GM23338 (cell line): Measurements from ENCODE around the gene PIAS1. TPM values are rescaled to one million over a fixed set of nuclear protein-coding genes. Genes with fewer than 3 reads are reported as not detected.

Source experiments
- ATAC-seq: fragments of 200-7000 bp; cut with Tn5 transposase; 3 replicates; pipeline ENCODE4 v1.9.1; 2020
- DNase-seq: peaks from one replicate; pipeline ENCODE4 v3.0.0-alpha.2; 2015; ENCODE audit warnings: low spot score
- H2AFZ ChIP-seq: fragments of 200-600 bp; sonication (generic); 2 replicates; pipeline ENCODE4 v1.8.0; 2016; ENCODE audit warnings: antibody characterized with exemption, mild to moderate bottlenecking, moderate library complexity
- H3F3A ChIP-seq: fragments of 200-600 bp; sonication (generic); replicated peaks from 2 replicates; pipeline ENCODE4 v1.8.0; 2017; ENCODE audit warnings: antibody characterized with exemption, mixed run types, low read depth
- H3K27ac ChIP-seq: fragments of 200-600 bp; sonication (generic); 2 replicates; pipeline ENCODE4 v1.6.1; 2016; ENCODE audit warnings: low read depth
- H3K27me3 ChIP-seq: fragments of 200-600 bp; sonication (generic); 2 replicates; pipeline ENCODE4 v1.8.0; 2016; ENCODE audit warnings: mild to moderate bottlenecking, mixed run types, moderate library complexity; ENCODE audit not compliant: insufficient read depth
- H3K36me3 ChIP-seq: fragments of 200-600 bp; sonication (generic); 2 replicates; pipeline ENCODE4 v1.8.0; 2016; ENCODE audit warnings: mild to moderate bottlenecking; ENCODE audit not compliant: insufficient read depth
- H3K4me1 ChIP-seq: fragments of 200-600 bp; sonication (generic); 2 replicates; pipeline ENCODE4 v1.8.0; 2016; ENCODE audit warnings: mild to moderate bottlenecking, moderate library complexity; ENCODE audit not compliant: insufficient read depth
- H3K4me2 ChIP-seq: fragments of 200-600 bp; sonication (generic); 2 replicates; pipeline ENCODE4 v1.7.1; 2017; ENCODE audit warnings: mixed run types
- H3K4me3 ChIP-seq: fragments of 200-600 bp; sonication (generic); 2 replicates; pipeline ENCODE4 v1.6.1; 2016; ENCODE audit warnings: mixed run types
- H3K79me2 ChIP-seq: fragments of 200-600 bp; sonication (generic); replicated peaks from 2 replicates; pipeline ENCODE4 v1.8.0; 2017; ENCODE audit warnings: mild to moderate bottlenecking; ENCODE audit not compliant: insufficient read depth
- H3K9me2 ChIP-seq: fragments of 200-600 bp; sonication (generic); 2 replicates; pipeline ENCODE4 v1.8.0; 2017; ENCODE audit not compliant: insufficient read depth
- H4K20me1 ChIP-seq: fragments of 200-600 bp; sonication (generic); replicated peaks from 2 replicates; pipeline ENCODE4 v1.8.0; 2017; ENCODE audit warnings: mild to moderate bottlenecking; ENCODE audit not compliant: insufficient read depth
- H3K27ac Mint-ChIP-seq: 2 replicates; pipeline ENCODE4 v1.8.0; 2020; ENCODE audit warnings: inconsistent platforms, mild to moderate bottlenecking, moderate library complexity, mixed read lengths
- H3K27me3 Mint-ChIP-seq: 3 replicates; pipeline ENCODE4 v1.8.0; 2022; ENCODE audit warnings: low read depth, mild to moderate bottlenecking, moderate library complexity, mixed read lengths, inconsistent platforms; ENCODE audit not compliant: insufficient read depth, poor library complexity
- H3K36me3 Mint-ChIP-seq: 3 replicates; pipeline ENCODE4 v1.8.0; 2021; ENCODE audit warnings: low read depth, mild to moderate bottlenecking, inconsistent platforms, moderate library complexity, mixed read lengths
- H3K4me1 Mint-ChIP-seq: 3 replicates; pipeline ENCODE4 v1.8.0; 2020; ENCODE audit warnings: mild to moderate bottlenecking, inconsistent platforms, mixed read lengths
- H3K4me3 Mint-ChIP-seq: 3 replicates; pipeline ENCODE4 v1.8.0; 2021; ENCODE audit warnings: moderate library complexity, mild to moderate bottlenecking, inconsistent platforms, mixed read lengths
- H3K9me3 Mint-ChIP-seq: 3 replicates; pipeline ENCODE4 v1.8.0; 2020; ENCODE audit warnings: moderate library complexity, mild to moderate bottlenecking, inconsistent platforms, mixed read lengths
- CREB1 ChIP-seq: fragments of 250-450 bp; sonication (Bioruptor Pico); IDR thresholded peaks from 2 replicates; pipeline ENCODE4 v1.5.0; 2020; ENCODE audit warnings: low read depth, mild to moderate bottlenecking, moderate library complexity
- EZH2 ChIP-seq: fragments of 200-600 bp; sonication (generic); IDR thresholded peaks from one replicate; pipeline ENCODE4 v1.8.0; 2017; ENCODE audit warnings: antibody characterized with exemption, mild to moderate bottlenecking, low read depth; ENCODE audit not compliant: unreplicated experiment
- EZH2phosphoT487 ChIP-seq: fragments of 200-600 bp; sonication (generic); IDR thresholded peaks from one replicate; pipeline ENCODE4 v1.8.1; 2018; ENCODE audit warnings: antibody characterized with exemption; ENCODE audit not compliant: unreplicated experiment
- JUNB ChIP-seq: IDR thresholded peaks from one replicate; pipeline ENCODE4 v1.6.1; 2016; ENCODE audit warnings: antibody characterized with exemption; ENCODE audit not compliant: unreplicated experiment
- NANOG ChIP-seq: IDR thresholded peaks from 2 replicates; pipeline ENCODE4 v1.6.1; 2016; ENCODE audit warnings: antibody characterized with exemption, borderline replicate concordance
- POLR2AphosphoS5 ChIP-seq: IDR thresholded peaks from 2 replicates; pipeline ENCODE4 v1.6.1; 2016; ENCODE audit warnings: antibody characterized with exemption, low read depth
- STAT1 ChIP-seq: IDR thresholded peaks from one replicate; pipeline ENCODE4 v1.6.1; 2016; ENCODE audit warnings: antibody characterized with exemption; ENCODE audit not compliant: unreplicated experiment
- ZNF114 ChIP-seq: fragments of 250-450 bp; sonication (Bioruptor Pico); IDR thresholded peaks from 2 replicates; pipeline ENCODE4 v1.5.0; 2020; ENCODE audit warnings: mild to moderate bottlenecking, moderate library complexity
- ZNF331 ChIP-seq: fragments of 250-450 bp; sonication (Bioruptor Pico); IDR thresholded peaks from 2 replicates; pipeline ENCODE4 v1.5.0; 2020; ENCODE audit warnings: low read depth, mild to moderate bottlenecking, moderate library complexity
- polyA plus RNA-seq: library from polyadenylated mRNA; unstranded; fragments of >200 nt; fragmentation: Nextera tagmentation; extraction: Ambion mirVana; gene quantifications from 2 replicates; pipeline ENCODE4 v1.2.1, GENCODE V29; 2016
- total RNA-seq: library from RNA; depleted of rRNA; stranded (reverse); fragments of >200 nt; shearing (Covaris generic); gene quantifications from 2 replicates; pipeline ENCODE4 v1.2.3, GENCODE V29; 2014
- TF ChIP-seq, protein P1 (sequence below), 2 experiments: fragments of 200-600 bp in 1 of 2; sonication (generic) in 1 of 2; conservative IDR thresholded peaks; 2 replicates each; pipeline versions ENCODE4 v1.5.1 to v1.6.1; 2016 to 2017; ENCODE audit warnings: antibody characterized with exemption in 2 of 2, low read depth in 2 of 2, mild to moderate bottlenecking in 2 of 2, moderate library complexity in 1 of 2
- TF ChIP-seq, protein P2 (sequence below): IDR thresholded peaks from 2 replicates; pipeline ENCODE4 v1.6.1; 2016; ENCODE audit warnings: antibody characterized with exemption
- TF ChIP-seq, protein P3 (sequence below): IDR thresholded peaks from one replicate; pipeline ENCODE4 v1.6.1; 2018; ENCODE audit warnings: antibody characterized with exemption; ENCODE audit not compliant: unreplicated experiment

PIAS1 gene
- total and polyA plus RNA-seq, 2 experiments from 2014 or later: 30.7 to 32.1 TPM

DNA sequence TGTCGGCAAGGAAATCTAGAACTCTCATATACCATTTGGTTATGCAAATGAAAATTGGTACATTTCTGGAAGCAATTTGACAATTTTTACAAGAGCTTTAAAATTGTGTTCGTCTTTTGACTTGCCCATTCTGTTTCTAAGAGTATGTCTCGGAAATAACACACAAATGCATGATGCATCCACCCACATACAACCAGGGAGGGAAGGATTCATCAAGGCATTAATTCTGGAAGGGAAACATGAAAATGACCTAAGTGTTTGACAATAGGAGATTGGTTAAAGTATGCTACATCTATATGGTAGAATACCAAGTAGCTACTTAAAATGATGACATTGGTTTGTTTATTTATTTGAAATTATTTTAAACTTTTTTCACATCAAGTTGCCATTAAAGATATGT lies 58.6 kb downstream of the PIAS1 start:
- DNase-seq: no peak
- Histone ChIP-seq H3K36me3 (no peaks in the 10 kb centered on the region), H3F3A (no peaks in the 10 kb centered on the region), H3K4me3 (no peak overlapping the region), H2AFZ (no peak overlapping the region), H3K4me1 (no peaks in the 10 kb centered on the region), H3K79me2 (peaks cover 42% of the 10 kb centered on the region), H3K4me2 (no peak overlapping the region), H4K20me1 (peaks cover 7% of the 10 kb centered on the region; the same call in 1 of the 2 replicates), H3K27me3 (no peaks in the 10 kb centered on the region), H3K9me2 (no peaks in the 10 kb centered on the region), H3K27ac (no peak overlapping the region)
- H3K4me3 Mint-ChIP-seq: no peak overlapping the region
- H3K4me1 Mint-ChIP-seq: no peaks in the 10 kb centered on the region; the same call in 2 of the 3 replicates
- H3K27me3 Mint-ChIP-seq: no peaks in the 10 kb centered on the region
- H3K27ac Mint-ChIP-seq: no peak overlapping the region
- TF ChIP-seq ZNF114 (CRISPR knock-in tag) (no peak), EZH2phosphoT487 (no peak)
- TF ChIP-seq, protein P1, sequence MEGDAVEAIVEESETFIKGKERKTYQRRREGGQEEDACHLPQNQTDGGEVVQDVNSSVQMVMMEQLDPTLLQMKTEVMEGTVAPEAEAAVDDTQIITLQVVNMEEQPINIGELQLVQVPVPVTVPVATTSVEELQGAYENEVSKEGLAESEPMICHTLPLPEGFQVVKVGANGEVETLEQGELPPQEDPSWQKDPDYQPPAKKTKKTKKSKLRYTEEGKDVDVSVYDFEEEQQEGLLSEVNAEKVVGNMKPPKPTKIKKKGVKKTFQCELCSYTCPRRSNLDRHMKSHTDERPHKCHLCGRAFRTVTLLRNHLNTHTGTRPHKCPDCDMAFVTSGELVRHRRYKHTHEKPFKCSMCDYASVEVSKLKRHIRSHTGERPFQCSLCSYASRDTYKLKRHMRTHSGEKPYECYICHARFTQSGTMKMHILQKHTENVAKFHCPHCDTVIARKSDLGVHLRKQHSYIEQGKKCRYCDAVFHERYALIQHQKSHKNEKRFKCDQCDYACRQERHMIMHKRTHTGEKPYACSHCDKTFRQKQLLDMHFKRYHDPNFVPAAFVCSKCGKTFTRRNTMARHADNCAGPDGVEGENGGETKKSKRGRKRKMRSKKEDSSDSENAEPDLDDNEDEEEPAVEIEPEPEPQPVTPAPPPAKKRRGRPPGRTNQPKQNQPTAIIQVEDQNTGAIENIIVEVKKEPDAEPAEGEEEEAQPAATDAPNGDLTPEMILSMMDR (conservative IDR thresholded peaks at IDR 0.05; ENCODE audit: low read depth in 2 of 2): no peak
- ATAC-seq: no peak
- H3K9me3 Mint-ChIP-seq: no peaks in the 10 kb centered on the region
- peaks cover 4% of the 10 kb centered on the region; the same call in 1 of the 3 replicates for H3K36me3 Mint-ChIP-seq

DNA sequence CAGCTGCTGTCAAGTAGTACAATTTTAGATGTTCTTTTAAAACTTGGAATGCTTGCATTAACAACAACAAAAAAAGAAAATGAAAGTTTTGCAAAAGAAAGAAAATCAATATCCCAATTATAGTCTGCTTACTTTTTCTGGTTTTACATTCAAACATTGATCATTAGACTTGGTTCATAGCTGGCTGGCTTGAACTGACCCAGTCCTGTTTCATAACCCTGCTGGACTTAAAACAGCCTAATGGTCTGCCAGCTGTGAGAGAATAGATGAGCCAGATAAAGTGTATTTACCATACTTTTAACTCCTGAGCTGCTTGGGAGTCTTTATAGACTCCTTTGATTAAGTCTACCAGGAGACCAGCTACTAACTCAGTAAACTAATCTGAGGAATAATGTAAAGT lies 59.2 kb downstream of the PIAS1 start:
- Histone ChIP-seq H3K9me2 (no peaks in the 10 kb centered on the region), H3K27ac (no peak overlapping the region), H3F3A (no peaks in the 10 kb centered on the region), H3K79me2 (peaks cover 38% of the 10 kb centered on the region), H3K4me3 (no peak overlapping the region), H2AFZ (no peak overlapping the region), H3K4me2 (no peak overlapping the region), H3K27me3 (no peaks in the 10 kb centered on the region), H4K20me1 (peaks cover 7% of the 10 kb centered on the region; the same call in 1 of the 2 replicates), H3K36me3 (no peaks in the 10 kb centered on the region), H3K4me1 (no peaks in the 10 kb centered on the region)
- Mint-ChIP-seq H3K36me3 (peaks cover 4% of the 10 kb centered on the region; the same call in 1 of the 3 replicates), H3K4me1 (no peaks in the 10 kb centered on the region; the same call in 2 of the 3 replicates), H3K9me3 (no peaks in the 10 kb centered on the region), H3K27me3 (no peaks in the 10 kb centered on the region), H3K4me3 (no peak overlapping the region), H3K27ac (no peak overlapping the region)
- ATAC-seq: no peak
- DNase-seq: no peak
- TF ChIP-seq NANOG (no peak), POLR2AphosphoS5 (no peak), ZNF331 (CRISPR knock-in tag) (no peak), EZH2phosphoT487 (no peak), CREB1 (CRISPR knock-in tag) (no peak), JUNB (no peak), ZNF114 (CRISPR knock-in tag) (no peak), STAT1 (no peak), EZH2 (no peak)
- TF ChIP-seq, protein P2, sequence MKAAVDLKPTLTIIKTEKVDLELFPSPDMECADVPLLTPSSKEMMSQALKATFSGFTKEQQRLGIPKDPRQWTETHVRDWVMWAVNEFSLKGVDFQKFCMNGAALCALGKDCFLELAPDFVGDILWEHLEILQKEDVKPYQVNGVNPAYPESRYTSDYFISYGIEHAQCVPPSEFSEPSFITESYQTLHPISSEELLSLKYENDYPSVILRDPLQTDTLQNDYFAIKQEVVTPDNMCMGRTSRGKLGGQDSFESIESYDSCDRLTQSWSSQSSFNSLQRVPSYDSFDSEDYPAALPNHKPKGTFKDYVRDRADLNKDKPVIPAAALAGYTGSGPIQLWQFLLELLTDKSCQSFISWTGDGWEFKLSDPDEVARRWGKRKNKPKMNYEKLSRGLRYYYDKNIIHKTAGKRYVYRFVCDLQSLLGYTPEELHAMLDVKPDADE: no peak
- TF ChIP-seq, protein P1 (conservative IDR thresholded peaks at IDR 0.05; ENCODE audit: low read depth in 2 of 2): no peak
- TF ChIP-seq, protein P3, sequence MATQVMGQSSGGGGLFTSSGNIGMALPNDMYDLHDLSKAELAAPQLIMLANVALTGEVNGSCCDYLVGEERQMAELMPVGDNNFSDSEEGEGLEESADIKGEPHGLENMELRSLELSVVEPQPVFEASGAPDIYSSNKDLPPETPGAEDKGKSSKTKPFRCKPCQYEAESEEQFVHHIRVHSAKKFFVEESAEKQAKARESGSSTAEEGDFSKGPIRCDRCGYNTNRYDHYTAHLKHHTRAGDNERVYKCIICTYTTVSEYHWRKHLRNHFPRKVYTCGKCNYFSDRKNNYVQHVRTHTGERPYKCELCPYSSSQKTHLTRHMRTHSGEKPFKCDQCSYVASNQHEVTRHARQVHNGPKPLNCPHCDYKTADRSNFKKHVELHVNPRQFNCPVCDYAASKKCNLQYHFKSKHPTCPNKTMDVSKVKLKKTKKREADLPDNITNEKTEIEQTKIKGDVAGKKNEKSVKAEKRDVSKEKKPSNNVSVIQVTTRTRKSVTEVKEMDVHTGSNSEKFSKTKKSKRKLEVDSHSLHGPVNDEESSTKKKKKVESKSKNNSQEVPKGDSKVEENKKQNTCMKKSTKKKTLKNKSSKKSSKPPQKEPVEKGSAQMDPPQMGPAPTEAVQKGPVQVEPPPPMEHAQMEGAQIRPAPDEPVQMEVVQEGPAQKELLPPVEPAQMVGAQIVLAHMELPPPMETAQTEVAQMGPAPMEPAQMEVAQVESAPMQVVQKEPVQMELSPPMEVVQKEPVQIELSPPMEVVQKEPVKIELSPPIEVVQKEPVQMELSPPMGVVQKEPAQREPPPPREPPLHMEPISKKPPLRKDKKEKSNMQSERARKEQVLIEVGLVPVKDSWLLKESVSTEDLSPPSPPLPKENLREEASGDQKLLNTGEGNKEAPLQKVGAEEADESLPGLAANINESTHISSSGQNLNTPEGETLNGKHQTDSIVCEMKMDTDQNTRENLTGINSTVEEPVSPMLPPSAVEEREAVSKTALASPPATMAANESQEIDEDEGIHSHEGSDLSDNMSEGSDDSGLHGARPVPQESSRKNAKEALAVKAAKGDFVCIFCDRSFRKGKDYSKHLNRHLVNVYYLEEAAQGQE: no peak
